H9 (cell line): Measurements from ENCODE around the gene ERRFI1. TPM values are rescaled to one million over a fixed set of nuclear protein-coding genes. Genes with fewer than 3 reads are reported as not detected.

Source experiments
- DNase-seq: peaks from one replicate; pipeline ENCODE4 v3.0.0-alpha.2; 2017
- H2AFZ ChIP-seq: one replicate; pipeline ENCODE4 v1.6.1; 2013; ENCODE audit warnings: mild to moderate bottlenecking, low read length, control low read depth, moderate library complexity
- H2AK5ac ChIP-seq: 2 replicates; pipeline ENCODE4 v1.6.1; 2013; ENCODE audit warnings: low read length, control low read depth, mixed read lengths; ENCODE audit not compliant: insufficient read length
- H2BK120ac ChIP-seq: one replicate; pipeline ENCODE4 v1.6.1; 2013; ENCODE audit warnings: low read depth, mild to moderate bottlenecking, low read length, control low read depth, inconsistent platforms; ENCODE audit not compliant: poor library complexity, severe bottlenecking
- H2BK12ac ChIP-seq: 2 replicates; pipeline ENCODE4 v1.6.1; 2013; ENCODE audit warnings: low read length, control low read depth, mixed read lengths, low read depth; ENCODE audit not compliant: insufficient read length
- H2BK15ac ChIP-seq: 2 replicates; pipeline ENCODE4 v1.6.1; 2013; ENCODE audit warnings: low read depth, low read length, control low read depth
- H2BK20ac ChIP-seq: one replicate; pipeline ENCODE4 v1.6.1; 2013; ENCODE audit warnings: low read depth, mild to moderate bottlenecking, low read length, control low read depth, inconsistent platforms; ENCODE audit not compliant: poor library complexity, severe bottlenecking
- H2BK5ac ChIP-seq: 2 replicates; pipeline ENCODE4 v1.6.1; 2013; ENCODE audit warnings: low read length, control low read depth, mixed read lengths; ENCODE audit not compliant: insufficient read length
- H3K14ac ChIP-seq: 2 replicates; pipeline ENCODE4 v1.6.1; 2013; ENCODE audit warnings: low read length, control low read depth; ENCODE audit not compliant: insufficient read depth
- H3K18ac ChIP-seq: 2 replicates; pipeline ENCODE4 v1.6.1; 2013; ENCODE audit warnings: low read depth, mild to moderate bottlenecking, mixed read lengths, low read length, control low read depth; ENCODE audit not compliant: insufficient read length
- H3K23ac ChIP-seq: 2 replicates; pipeline ENCODE4 v1.6.1; 2013; ENCODE audit warnings: low read length, control low read depth, mixed read lengths, low read depth; ENCODE audit not compliant: insufficient read length
- H3K23me2 ChIP-seq: 2 replicates; pipeline ENCODE4 v1.6.1; 2013; ENCODE audit warnings: low read depth, mild to moderate bottlenecking, mixed read lengths, low read length, control low read depth; ENCODE audit not compliant: insufficient read length, poor library complexity, severe bottlenecking
- H3K27ac ChIP-seq: 2 replicates; pipeline ENCODE4 v1.5.1; 2013; ENCODE audit warnings: low read length, control low read depth, mixed read lengths, low read depth; ENCODE audit not compliant: insufficient read length
- H3K27me3 ChIP-seq: 2 replicates; pipeline ENCODE4 v1.6.1; 2013; ENCODE audit warnings: low read length, control low read depth, inconsistent platforms; ENCODE audit not compliant: insufficient read depth
- H3K4ac ChIP-seq: 2 replicates; pipeline ENCODE4 v1.6.1; 2013; ENCODE audit warnings: low read depth, mild to moderate bottlenecking, control low read depth, inconsistent platforms, low read length, moderate library complexity
- H3K4me1 ChIP-seq: 2 replicates; pipeline ENCODE4 v1.6.1; 2013; ENCODE audit warnings: low read length, control low read depth, inconsistent platforms; ENCODE audit not compliant: insufficient read depth
- H3K4me2 ChIP-seq: 2 replicates; pipeline ENCODE4 v1.6.1; 2013; ENCODE audit warnings: low read length, control low read depth, mixed read lengths; ENCODE audit not compliant: insufficient read length, insufficient read depth
- H3K56ac ChIP-seq: 2 replicates; pipeline ENCODE4 v1.6.1; 2013; ENCODE audit warnings: low read depth, mild to moderate bottlenecking, mixed read lengths, low read length, control low read depth; ENCODE audit not compliant: insufficient read length
- H3K79me1 ChIP-seq: 2 replicates; pipeline ENCODE4 v1.6.1; 2013; ENCODE audit warnings: low read depth, mild to moderate bottlenecking, moderate library complexity, low read length, control low read depth, inconsistent platforms; ENCODE audit not compliant: insufficient read depth, poor library complexity, severe bottlenecking
- H3K79me2 ChIP-seq: 2 replicates; pipeline ENCODE4 v1.6.1; 2013; ENCODE audit warnings: low read length, control low read depth, inconsistent platforms; ENCODE audit not compliant: insufficient read depth
- H3K9ac ChIP-seq: 2 replicates; pipeline ENCODE4 v1.6.1; 2013; ENCODE audit warnings: low read length, control low read depth, mixed read lengths; ENCODE audit not compliant: insufficient read length; ENCODE audit errors: extremely low read depth
- H3K9me3 ChIP-seq: one replicate; pipeline ENCODE4 v1.6.1; 2013; ENCODE audit warnings: low read depth, low read length, inconsistent platforms; ENCODE audit not compliant: control insufficient read depth
- H3T11ph ChIP-seq: one replicate; pipeline ENCODE4 v1.6.1; 2013; ENCODE audit warnings: mild to moderate bottlenecking, low read length, control low read depth, inconsistent platforms
- H4K20me1 ChIP-seq: one replicate; pipeline ENCODE4 v1.6.1; 2013; ENCODE audit not compliant: control insufficient read depth, insufficient read length, insufficient read depth
- H4K5ac ChIP-seq: 2 replicates; pipeline ENCODE4 v1.6.1; 2013; ENCODE audit warnings: low read depth, mild to moderate bottlenecking, mixed read lengths, low read length, control low read depth; ENCODE audit not compliant: insufficient read length
- H4K8ac ChIP-seq: replicated peaks from 2 replicates; pipeline ENCODE4 v1.6.1; 2013; ENCODE audit warnings: low read length, control low read depth, mixed read lengths, low read depth; ENCODE audit not compliant: insufficient read length
- H4K91ac ChIP-seq: 2 replicates; pipeline ENCODE4 v1.6.1; 2013; ENCODE audit warnings: low read depth, mild to moderate bottlenecking, moderate library complexity, mixed read lengths, low read length, control low read depth; ENCODE audit not compliant: insufficient read length
- H3K27ac Mint-ChIP-seq, 3 experiments: 2 replicates in 2 of 3; 3 replicates in 1 of 3; pipeline ENCODE4 v1.8.0; 2020 to 2021; ENCODE audit warnings: mixed read lengths in 3 of 3, mild to moderate bottlenecking in 1 of 3, moderate library complexity in 1 of 3
- H3K27me3 Mint-ChIP-seq: 2 replicates; pipeline ENCODE4 v1.8.0; 2021; ENCODE audit warnings: low read depth, mild to moderate bottlenecking, moderate library complexity, mixed read lengths
- H3K36me3 Mint-ChIP-seq, 3 experiments: 2 replicates in 2 of 3; 3 replicates in 1 of 3; pipeline ENCODE4 v1.8.0; 2020 to 2021; ENCODE audit warnings: low read depth in 3 of 3, mixed read lengths in 3 of 3; ENCODE audit not compliant: insufficient read depth in 1 of 3
- H3K4me1 Mint-ChIP-seq, 2 experiments: 2 replicates each; pipeline ENCODE4 v1.8.0; 2020; ENCODE audit warnings: mixed read lengths in 2 of 2
- H3K4me3 Mint-ChIP-seq, 2 experiments: 2 replicates in 1 of 2; 3 replicates in 1 of 2; pipeline ENCODE4 v1.8.0; 2020 to 2021; ENCODE audit warnings: mild to moderate bottlenecking in 2 of 2, mixed read lengths in 2 of 2, moderate library complexity in 1 of 2
- H3K9me3 Mint-ChIP-seq, 2 experiments: 2 replicates in 1 of 2; 3 replicates in 1 of 2; pipeline ENCODE4 v1.8.0; 2020; ENCODE audit warnings: mild to moderate bottlenecking in 2 of 2, mixed read lengths in 2 of 2, moderate library complexity in 1 of 2
- WGBS: extraction: QIAGEN DNeasy Blood & Tissue Kit; methylation state at CpG from one replicate; pipeline ENCODE4 v1.1.7; 2013; ENCODE audit warnings: missing lambda C conversion rate, low lambda C conversion rate, mixed read lengths; ENCODE audit not compliant: insufficient read length; ENCODE audit errors: extremely low coverage; 5-methylcytosine and 5-hydroxymethylcytosine counted together
- total RNA-seq: library from RNA; stranded (reverse); gene quantifications from 2 replicates; pipeline ENCODE4 v1.2.1, GENCODE V29; 2021
- TF ChIP-seq, protein P1 (sequence below): fragments of 200-600 bp; sonication (generic); conservative IDR thresholded peaks from 3 replicates; pipeline ENCODE4 v1.8.0; 2021; ENCODE audit warnings: antibody characterized with exemption, mild to moderate bottlenecking

Gene ERRFI1
- total RNA-seq, 1 experiment from 2014 or later, result 20.8 TPM

DNA sequence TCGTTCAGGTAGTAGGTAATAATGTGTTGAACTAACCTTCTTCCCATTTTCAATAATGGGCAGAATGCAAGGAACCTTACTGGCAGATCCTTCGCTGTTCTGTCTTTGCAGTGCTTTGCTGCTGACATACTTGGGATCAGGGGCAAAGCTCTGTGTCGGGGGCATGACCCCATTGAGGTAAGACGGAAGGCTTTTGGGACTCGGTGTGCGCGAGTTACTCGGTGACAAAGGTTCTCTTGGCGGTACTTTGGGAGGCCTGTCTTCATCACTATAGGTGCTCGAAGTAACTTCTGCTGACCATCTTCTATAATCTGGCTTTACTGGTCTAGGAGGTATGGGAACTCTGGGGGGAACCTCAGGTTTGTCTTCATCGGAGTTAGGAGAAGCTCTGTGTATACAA is 12.7 kb downstream of the ERRFI1 start:
- Histone ChIP-seq H3K4me1 (peaks cover 3% of the 10 kb centered on the region; the same call in 1 of the 2 replicates), H2BK20ac (no peak overlapping the region), H2AK5ac (no peak overlapping the region), H3K23me2 (no peaks in the 10 kb centered on the region), H3K79me1 (peaks cover 10% of the 10 kb centered on the region), H3K14ac (no peak overlapping the region), H3K9ac (no peak overlapping the region), H2AFZ (no peak overlapping the region), H3K79me2 (peaks cover 17% of the 10 kb centered on the region; the same call in 1 of the 2 replicates), H2BK12ac (no peak overlapping the region), H2BK15ac (no peak overlapping the region), H3T11ph (no peak overlapping the region), H3K56ac (no peak overlapping the region), H2BK120ac (no peak overlapping the region), H3K4me2 (no peak overlapping the region), H4K8ac (no peak overlapping the region), H2BK5ac (no peak overlapping the region), H4K20me1 (no peaks in the 10 kb centered on the region), H3K27ac (no peak overlapping the region), H3K4ac (no peak overlapping the region), H3K27me3 (no peaks in the 10 kb centered on the region), H4K5ac (no peak overlapping the region), H3K23ac (no peak overlapping the region), H3K9me3 (no peaks in the 10 kb centered on the region), H4K91ac (no peak overlapping the region), H3K18ac (no peak overlapping the region)
- Mint-ChIP-seq H3K9me3 (no peaks in the 10 kb centered on the region), H3K4me1 (peaks cover 31 to 35% of the 10 kb centered on the region in 2 experiments), H3K4me3 (no peak overlapping the region), H3K27ac (no peak overlapping the region), H3K27me3 (no peaks in the 10 kb centered on the region), H3K36me3 (peaks cover 28 to 45% (median 29%) of the 10 kb centered on the region in 3 experiments)
- no CpG with 5 or more reads among the region's 11 CpGs for WGBS
- TF ChIP-seq, protein P1, sequence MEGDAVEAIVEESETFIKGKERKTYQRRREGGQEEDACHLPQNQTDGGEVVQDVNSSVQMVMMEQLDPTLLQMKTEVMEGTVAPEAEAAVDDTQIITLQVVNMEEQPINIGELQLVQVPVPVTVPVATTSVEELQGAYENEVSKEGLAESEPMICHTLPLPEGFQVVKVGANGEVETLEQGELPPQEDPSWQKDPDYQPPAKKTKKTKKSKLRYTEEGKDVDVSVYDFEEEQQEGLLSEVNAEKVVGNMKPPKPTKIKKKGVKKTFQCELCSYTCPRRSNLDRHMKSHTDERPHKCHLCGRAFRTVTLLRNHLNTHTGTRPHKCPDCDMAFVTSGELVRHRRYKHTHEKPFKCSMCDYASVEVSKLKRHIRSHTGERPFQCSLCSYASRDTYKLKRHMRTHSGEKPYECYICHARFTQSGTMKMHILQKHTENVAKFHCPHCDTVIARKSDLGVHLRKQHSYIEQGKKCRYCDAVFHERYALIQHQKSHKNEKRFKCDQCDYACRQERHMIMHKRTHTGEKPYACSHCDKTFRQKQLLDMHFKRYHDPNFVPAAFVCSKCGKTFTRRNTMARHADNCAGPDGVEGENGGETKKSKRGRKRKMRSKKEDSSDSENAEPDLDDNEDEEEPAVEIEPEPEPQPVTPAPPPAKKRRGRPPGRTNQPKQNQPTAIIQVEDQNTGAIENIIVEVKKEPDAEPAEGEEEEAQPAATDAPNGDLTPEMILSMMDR, result no peak
- DNase-seq, result no peak
